GM12891 (cell line): ENCODE measurements around the gene GRAP2.
A peak's percentile ranks its signal among the peaks of the same experiment; 100 is the strongest.

Source experiments
- PAX5 ChIP-seq: IDR thresholded peaks from 2 replicates; pipeline ENCODE4 v1.6.1; 2011; ENCODE audit warnings: low read length, moderate library complexity, mild to moderate bottlenecking; ENCODE audit not compliant: insufficient read depth, severe bottlenecking
- POLR2A ChIP-seq: IDR thresholded peaks from 2 replicates; pipeline ENCODE4 v1.6.1; 2011; ENCODE audit warnings: low read depth, low read length, control low read depth
- POLR2AphosphoS5 ChIP-seq: IDR thresholded peaks from 2 replicates; pipeline ENCODE4 v1.6.1; 2011; ENCODE audit warnings: low read depth, low read length, control low read depth
- SPI1 ChIP-seq: IDR thresholded peaks from 2 replicates; pipeline ENCODE4 v1.6.1; 2011; ENCODE audit warnings: low read depth, low read length, control low read depth
- TAF1 ChIP-seq: IDR thresholded peaks from 2 replicates; pipeline ENCODE4 v1.6.1; 2011; ENCODE audit warnings: low read depth, low read length, control low read depth

DNA sequence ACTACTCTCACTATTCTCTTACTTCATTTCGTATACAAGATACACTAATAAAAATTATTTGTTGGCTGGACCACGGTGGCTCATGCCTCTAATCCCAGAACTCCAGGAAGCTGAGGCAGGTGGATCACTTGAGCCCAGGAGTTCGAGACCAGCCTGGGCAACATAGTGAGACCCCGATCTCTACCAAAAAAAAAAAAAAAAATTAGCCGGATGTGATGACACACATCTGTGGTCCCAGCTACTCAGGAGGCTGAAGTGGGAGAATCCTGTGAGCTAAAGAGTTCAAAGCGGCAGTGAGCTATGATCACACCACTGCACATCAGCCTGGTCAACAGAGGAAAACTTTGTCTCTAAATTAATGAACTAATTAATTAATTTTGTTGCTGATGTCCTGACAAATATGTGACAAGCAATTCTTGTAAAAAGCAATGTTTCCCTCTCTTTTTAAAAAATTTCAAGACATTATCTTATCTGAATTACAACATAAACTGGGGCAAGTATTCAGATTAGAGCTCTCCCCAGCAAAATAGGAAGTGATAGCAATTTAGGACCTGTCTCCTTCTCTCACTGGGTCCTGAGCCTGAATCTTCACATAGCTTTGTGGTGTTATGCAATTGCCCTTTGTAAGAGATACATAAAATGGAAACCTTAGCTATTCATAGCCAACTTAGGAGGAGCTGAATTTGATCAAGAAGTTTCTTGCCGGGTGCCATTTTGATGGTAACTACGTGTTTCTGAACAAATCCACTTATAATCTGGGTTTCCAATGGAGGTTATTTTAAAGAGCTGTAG is 41.8 kb downstream of the GRAP2 start:
- TF ChIP-seq POLR2A = no peak
- no peak for TF ChIP-seq TAF1
- no peak for TF ChIP-seq POLR2AphosphoS5
- peak; percentile 45; the same call in 1 of the 2 replicates for TF ChIP-seq SPI1
- no peak for TF ChIP-seq PAX5
